Activated naive CD8-positive, alpha-beta T cell treated with anti-CD3 and anti-CD28 coated beads for 36 hours (primary cell): ENCODE measurements around the gene RABEP1. TPM values are rescaled to one million over a fixed set of nuclear protein-coding genes. Genes with fewer than 3 reads are reported as not detected.
"Not testable (repeated sequence)": the region's sequence is repeated elsewhere in the genome, so short reads cannot be mapped to it uniquely, and the experiment has no call there.

Experiments
- DNase-seq: peaks from one replicate; pipeline ENCODE4 v3.0.0; 2021
- H3K27ac Mint-ChIP-seq: one replicate; pipeline ENCODE4 v1.8.0; 2022; ENCODE audit warnings: mild to moderate bottlenecking, moderate library complexity, mixed read lengths
- H3K27me3 Mint-ChIP-seq: one replicate; pipeline ENCODE4 v1.8.0; 2022; ENCODE audit warnings: mild to moderate bottlenecking, mixed read lengths
- H3K36me3 Mint-ChIP-seq: one replicate; pipeline ENCODE4 v1.8.0; 2021; ENCODE audit warnings: mild to moderate bottlenecking, mixed read lengths
- H3K4me1 Mint-ChIP-seq: one replicate; pipeline ENCODE4 v1.8.0; 2021; ENCODE audit warnings: mixed read lengths
- H3K4me3 Mint-ChIP-seq: one replicate; pipeline ENCODE4 v1.8.0; 2022; ENCODE audit warnings: mild to moderate bottlenecking, moderate library complexity, mixed read lengths
- H3K9me3 Mint-ChIP-seq: one replicate; pipeline ENCODE4 v1.8.0; 2022; ENCODE audit warnings: mixed read lengths
- total RNA-seq, 2 experiments: library from RNA; stranded (reverse); gene quantifications; one replicate each; pipeline ENCODE4 v1.2.3, GENCODE V29; 2021

Gene RABEP1, protein sequence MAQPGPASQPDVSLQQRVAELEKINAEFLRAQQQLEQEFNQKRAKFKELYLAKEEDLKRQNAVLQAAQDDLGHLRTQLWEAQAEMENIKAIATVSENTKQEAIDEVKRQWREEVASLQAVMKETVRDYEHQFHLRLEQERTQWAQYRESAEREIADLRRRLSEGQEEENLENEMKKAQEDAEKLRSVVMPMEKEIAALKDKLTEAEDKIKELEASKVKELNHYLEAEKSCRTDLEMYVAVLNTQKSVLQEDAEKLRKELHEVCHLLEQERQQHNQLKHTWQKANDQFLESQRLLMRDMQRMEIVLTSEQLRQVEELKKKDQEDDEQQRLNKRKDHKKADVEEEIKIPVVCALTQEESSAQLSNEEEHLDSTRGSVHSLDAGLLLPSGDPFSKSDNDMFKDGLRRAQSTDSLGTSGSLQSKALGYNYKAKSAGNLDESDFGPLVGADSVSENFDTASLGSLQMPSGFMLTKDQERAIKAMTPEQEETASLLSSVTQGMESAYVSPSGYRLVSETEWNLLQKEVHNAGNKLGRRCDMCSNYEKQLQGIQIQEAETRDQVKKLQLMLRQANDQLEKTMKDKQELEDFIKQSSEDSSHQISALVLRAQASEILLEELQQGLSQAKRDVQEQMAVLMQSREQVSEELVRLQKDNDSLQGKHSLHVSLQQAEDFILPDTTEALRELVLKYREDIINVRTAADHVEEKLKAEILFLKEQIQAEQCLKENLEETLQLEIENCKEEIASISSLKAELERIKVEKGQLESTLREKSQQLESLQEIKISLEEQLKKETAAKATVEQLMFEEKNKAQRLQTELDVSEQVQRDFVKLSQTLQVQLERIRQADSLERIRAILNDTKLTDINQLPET
- 10 to 100 TPM; 58.4 to 61.1 TPM for total RNA-seq

GRCh38 chr17:5281814-5282641 is at the start of gene RABEP1:
TSS of gene RABEP1 (plus strand) at chr17:5282284. CDS start at chr17:5282487, 203 bp downstream.
- peak; percentile 96 for DNase-seq
- Mint-ChIP-seq H3K4me3 (peak within 1 kb of the TSS; percentile 91), H3K9me3 (no peaks in the 10 kb centered on the region), H3K27me3 (no peaks in the 10 kb centered on the region), H3K27ac (peak within 1 kb of the TSS; percentile 95), H3K36me3 (peaks cover 13% of the 10 kb centered on the region), H3K4me1 (peaks cover 29% of the 10 kb centered on the region)

DNA sequence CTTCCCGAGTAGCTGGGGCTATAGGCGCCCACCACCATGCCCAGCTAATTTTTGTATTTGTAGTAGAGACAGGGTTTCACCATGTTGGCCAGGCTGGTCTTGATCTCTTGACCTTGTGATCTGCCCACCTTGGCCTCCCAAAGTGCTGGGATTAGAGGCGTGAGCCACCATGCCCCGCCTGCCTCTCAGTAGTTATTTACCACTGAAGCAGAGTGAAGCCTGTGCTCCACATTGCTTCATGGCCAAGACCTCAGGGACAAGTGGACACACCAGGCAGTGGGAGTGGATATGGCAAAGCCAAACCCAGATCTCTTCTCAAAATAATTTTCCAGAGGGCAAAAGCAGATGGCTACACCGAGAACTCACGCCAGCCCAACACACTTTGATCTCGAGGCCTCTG is 48.6 kb upstream of the RABEP1 start:
- not testable (repeated sequence) for H3K4me3 Mint-ChIP-seq, H3K27me3 Mint-ChIP-seq, DNase-seq, H3K9me3 Mint-ChIP-seq
- Mint-ChIP-seq H3K4me1 (peaks cover 19% of the 10 kb centered on the region), H3K36me3 (peaks cover 11% of the 10 kb centered on the region), H3K27ac (peak overlapping the region; percentile 25)

GRCh38 chr17:5234645-5235576 is 47.2 kb upstream of the RABEP1 start, which contains the start of gene SCIMP:
TSS of gene SCIMP (minus strand) at chr17:5234860. CDS start at chr17:5234755, 105 bp downstream.
- Mint-ChIP-seq H3K27ac (peak within 1 kb of the TSS; percentile 25), H3K4me3 (no peak within 1 kb of the TSS), H3K4me1 (peaks cover 12% of the 10 kb centered on the region), H3K9me3 (peaks cover 4% of the 10 kb centered on the region), H3K36me3 (peaks cover 3% of the 10 kb centered on the region), H3K27me3 (no peaks in the 10 kb centered on the region)
- no peak for DNase-seq

DNA sequence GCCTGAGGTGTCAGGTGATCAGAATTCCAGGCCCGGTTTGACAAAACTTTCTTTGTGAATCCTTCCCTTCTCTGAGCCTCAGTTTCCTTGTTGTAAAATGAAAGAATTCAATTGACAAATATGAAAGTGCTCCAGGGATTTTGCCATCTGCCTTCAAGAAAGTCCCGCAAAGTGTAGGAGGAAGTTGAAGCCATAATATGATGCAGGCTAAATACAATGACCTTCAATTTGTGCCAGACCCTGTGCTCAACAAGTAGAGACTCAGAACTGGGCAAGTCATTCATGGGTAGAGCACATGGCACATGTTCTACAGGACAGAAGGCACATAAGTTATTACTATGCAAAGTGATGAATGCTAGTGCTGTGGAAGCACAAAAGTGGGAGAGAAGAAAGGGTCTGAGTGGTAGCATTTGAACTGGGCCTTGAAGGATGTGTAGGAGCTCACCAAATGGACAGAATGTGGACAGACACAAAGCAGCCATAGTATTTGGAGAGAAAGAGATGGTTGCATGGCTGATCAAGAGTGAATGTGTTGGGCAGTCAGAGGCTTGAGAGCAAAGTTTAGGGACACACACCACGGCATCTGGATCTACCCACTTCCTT is 45.0 kb upstream of the RABEP1 start:
- Mint-ChIP-seq H3K4me3 (no peak overlapping the region), H3K36me3 (no peaks in the 10 kb centered on the region), H3K27me3 (no peaks in the 10 kb centered on the region), H3K4me1 (peaks cover 15% of the 10 kb centered on the region), H3K9me3 (peaks cover 4% of the 10 kb centered on the region), H3K27ac (no peak overlapping the region)
- no peak for DNase-seq

DNA sequence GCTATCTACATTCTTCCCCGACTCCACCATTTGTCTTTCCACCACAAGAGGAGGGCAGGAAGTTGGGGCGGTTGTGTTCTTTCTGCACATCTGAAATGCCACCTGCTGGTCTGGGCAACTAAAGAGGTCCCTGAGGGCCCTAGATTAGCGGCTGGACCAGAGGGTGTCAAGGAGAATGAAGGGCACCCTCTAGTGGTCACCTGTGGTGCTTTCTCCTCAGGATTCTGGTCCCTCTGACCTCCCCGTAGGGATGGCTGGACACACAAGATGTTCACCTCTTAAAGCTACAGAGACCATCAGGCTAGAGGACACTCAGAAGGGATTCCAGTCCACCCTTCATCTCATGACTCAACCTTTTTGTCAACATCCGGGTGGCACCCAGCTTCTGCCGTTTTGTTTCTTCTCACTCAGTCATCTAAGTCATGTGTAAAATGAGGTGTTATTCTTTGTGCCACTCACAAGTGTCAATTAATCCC is 44.5 kb upstream of the RABEP1 start:
- Mint-ChIP-seq H3K4me1 (peaks cover 20% of the 10 kb centered on the region), H3K9me3 (peaks cover 4% of the 10 kb centered on the region), H3K27me3 (no peaks in the 10 kb centered on the region), H3K4me3 (no peak overlapping the region), H3K27ac (no peak overlapping the region), H3K36me3 (peaks cover 2% of the 10 kb centered on the region)
- DNase-seq: peak; percentile 45

DNA sequence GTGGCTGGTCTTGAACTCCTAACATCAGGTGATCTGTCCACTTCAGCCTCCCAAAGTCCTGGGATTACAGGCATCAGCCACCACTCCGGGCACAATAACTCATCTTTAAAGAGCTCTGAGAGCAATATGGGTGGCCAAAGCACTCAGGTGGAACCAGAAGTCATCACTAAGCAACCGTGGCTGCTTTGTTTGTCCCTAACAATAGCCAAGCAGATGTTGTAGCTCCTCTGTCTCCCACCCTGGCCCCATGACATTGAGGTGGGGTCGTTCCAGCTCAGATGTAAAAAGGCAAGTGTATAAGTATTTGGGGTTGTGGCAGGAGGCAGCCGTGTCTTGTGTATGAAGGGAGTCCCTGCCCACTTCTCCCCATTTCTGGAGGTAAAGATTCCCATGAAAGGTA is 43.8 kb upstream of the RABEP1 start:
- H3K4me3 Mint-ChIP-seq: no peak overlapping the region
- H3K27me3 Mint-ChIP-seq: no peaks in the 10 kb centered on the region
- no peak for DNase-seq
- H3K27ac Mint-ChIP-seq: no peak overlapping the region
- peaks cover 4% of the 10 kb centered on the region for H3K9me3 Mint-ChIP-seq
- H3K36me3 Mint-ChIP-seq: peaks cover 8% of the 10 kb centered on the region
- peaks cover 27% of the 10 kb centered on the region for H3K4me1 Mint-ChIP-seq

- not testable (repeated sequence) for DNase-seq, H3K27me3 Mint-ChIP-seq, H3K36me3 Mint-ChIP-seq, H3K4me3 Mint-ChIP-seq, H3K9me3 Mint-ChIP-seq, H3K27ac Mint-ChIP-seq
- peaks cover 30% of the 10 kb centered on the region for H3K4me1 Mint-ChIP-seq
Measured at GRCh38 chr17:5239769-5240168, 42.3 kb upstream of the RABEP1 start.

DNA sequence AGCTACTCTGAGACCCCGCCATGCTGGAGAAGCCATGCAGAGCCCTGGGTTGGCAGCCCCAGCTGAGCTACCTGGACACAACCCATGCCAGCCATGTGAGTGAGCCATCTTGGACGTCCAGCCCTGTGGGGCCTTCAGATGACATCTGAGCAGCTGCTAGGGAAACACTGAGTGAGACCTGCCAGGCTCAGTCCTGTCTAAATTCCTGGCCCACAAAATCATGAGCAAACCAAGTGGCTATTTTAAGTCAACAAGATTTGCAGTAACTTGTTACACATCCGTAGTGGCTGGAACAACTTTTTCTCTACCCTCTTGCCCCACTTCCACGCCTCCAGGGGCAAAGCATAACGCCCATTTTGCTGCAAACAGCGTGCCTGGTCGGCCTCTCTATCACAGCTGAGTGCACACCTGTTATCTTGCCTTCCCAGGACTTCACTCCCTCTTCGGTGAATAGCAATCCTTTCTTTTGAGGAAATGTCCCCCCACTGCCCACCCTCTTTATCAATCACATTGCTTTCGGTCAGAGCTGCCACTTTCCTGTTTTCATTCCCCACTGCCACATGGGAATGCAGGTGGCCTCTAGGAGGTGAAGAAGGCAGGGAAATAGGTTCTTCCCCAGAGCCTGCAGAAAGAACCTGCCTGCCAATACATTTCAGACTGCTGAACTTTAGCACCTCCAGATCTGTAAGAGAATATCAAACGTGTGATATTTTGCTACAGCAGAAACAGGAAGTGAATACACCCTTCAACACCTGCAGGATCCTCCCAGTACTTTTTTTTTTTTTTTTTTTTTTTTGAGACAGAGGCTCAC is 40.0 kb upstream of the RABEP1 start:
- H3K9me3 Mint-ChIP-seq: peaks cover 2% of the 10 kb centered on the region
- no peak for DNase-seq
- H3K4me1 Mint-ChIP-seq: peaks cover 28% of the 10 kb centered on the region
- no peaks in the 10 kb centered on the region for H3K27me3 Mint-ChIP-seq
- peak overlapping the region; percentile 89 for H3K27ac Mint-ChIP-seq
- H3K4me3 Mint-ChIP-seq: peak overlapping the region; percentile 43
- H3K36me3 Mint-ChIP-seq: peaks cover 8% of the 10 kb centered on the region

DNA sequence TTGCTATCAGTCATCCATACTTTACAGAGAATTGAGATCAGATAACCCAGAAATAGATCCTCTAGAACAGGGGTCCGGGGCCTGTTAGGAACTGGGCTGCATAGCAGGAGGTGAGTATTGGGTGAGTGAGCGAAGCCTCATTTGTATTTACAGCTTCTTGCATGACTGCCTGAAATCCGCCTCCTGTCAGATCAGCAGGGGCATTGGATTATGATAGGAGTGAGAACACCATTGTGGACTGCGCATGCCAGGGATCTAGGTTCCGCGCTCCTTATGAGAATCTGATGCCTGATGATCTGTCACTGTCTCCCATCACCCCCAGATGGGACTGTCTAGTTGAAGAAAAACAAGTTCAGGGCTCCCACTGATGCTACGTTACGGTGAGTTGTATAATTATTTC is 34.5 kb upstream of the RABEP1 start:
- H3K4me3 Mint-ChIP-seq: no peak overlapping the region
- H3K27ac Mint-ChIP-seq: no peak overlapping the region

DNA sequence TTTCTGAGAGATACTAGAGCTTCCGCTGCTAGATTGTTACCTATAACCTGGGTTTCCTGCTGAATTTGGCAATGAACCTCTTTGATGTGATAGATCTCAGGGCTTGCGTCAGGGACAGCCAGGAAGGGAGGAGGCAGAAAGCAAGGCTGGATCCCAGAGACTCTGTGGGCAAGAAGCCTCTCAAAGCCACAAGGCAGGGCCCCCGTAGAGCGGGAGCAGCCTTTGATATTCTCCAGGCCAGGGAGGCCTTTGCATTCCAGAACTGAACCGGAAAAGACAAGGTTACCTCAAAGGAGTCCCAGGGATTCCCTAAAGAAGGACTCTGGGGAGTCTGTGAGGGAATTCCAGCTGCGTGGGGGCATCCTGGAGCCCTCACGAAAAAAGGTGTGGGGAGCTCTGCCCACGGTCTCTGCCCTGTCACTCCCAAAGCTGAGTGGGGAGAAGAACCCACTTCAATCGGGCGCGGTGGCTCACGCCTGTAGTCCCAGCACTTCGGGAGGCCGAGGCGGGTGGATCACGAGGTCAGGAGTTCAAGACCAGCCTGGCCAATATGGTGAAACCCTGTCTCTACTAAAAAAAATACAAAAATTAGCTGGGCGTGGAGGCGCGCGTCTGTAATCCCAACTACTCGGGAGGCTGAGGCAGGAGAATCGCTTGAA is 33.1 kb upstream of the RABEP1 start:
- H3K4me3 Mint-ChIP-seq: no peak overlapping the region
- no peak for DNase-seq

More for the DNA sequence above, 34.5 kb upstream of the RABEP1 start:
- no peaks in the 10 kb centered on the region for H3K9me3 Mint-ChIP-seq
- DNase-seq: no peak
- no peaks in the 10 kb centered on the region for H3K27me3 Mint-ChIP-seq
- H3K36me3 Mint-ChIP-seq: peaks cover 5% of the 10 kb centered on the region
- peaks cover 12% of the 10 kb centered on the region for H3K4me1 Mint-ChIP-seq

DNA sequence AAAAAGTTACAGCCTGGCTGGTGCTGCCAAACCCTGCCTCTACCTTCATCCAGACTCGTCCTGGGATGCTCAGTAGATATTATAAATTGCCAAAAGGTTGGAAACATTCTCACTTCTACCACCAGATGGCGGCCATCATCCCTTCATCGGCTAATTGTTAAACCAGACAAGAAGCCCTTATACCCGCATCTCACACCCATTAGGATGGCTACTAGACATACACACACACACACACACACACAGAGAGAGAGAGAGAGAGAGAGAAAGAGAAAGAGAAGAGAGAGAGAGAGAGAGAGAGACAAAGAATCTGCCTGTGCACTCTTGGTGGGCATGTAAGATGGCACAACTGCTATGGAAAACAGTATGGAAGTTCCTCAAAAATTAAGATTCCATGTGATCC is 32.5 kb upstream of the RABEP1 start:
- no peaks in the 10 kb centered on the region for H3K27me3 Mint-ChIP-seq
- no peak overlapping the region for H3K4me3 Mint-ChIP-seq
- no peaks in the 10 kb centered on the region for H3K36me3 Mint-ChIP-seq
- no peak overlapping the region for H3K27ac Mint-ChIP-seq
- peak; percentile 50 for DNase-seq
- no peaks in the 10 kb centered on the region for H3K9me3 Mint-ChIP-seq
- peaks cover 7% of the 10 kb centered on the region for H3K4me1 Mint-ChIP-seq

More for the DNA sequence above, 33.1 kb upstream of the RABEP1 start:
- Mint-ChIP-seq H3K4me1 (peaks cover 5% of the 10 kb centered on the region), H3K9me3 (no peaks in the 10 kb centered on the region), H3K36me3 (no peaks in the 10 kb centered on the region), H3K27ac (no peak overlapping the region), H3K27me3 (no peaks in the 10 kb centered on the region)

DNA sequence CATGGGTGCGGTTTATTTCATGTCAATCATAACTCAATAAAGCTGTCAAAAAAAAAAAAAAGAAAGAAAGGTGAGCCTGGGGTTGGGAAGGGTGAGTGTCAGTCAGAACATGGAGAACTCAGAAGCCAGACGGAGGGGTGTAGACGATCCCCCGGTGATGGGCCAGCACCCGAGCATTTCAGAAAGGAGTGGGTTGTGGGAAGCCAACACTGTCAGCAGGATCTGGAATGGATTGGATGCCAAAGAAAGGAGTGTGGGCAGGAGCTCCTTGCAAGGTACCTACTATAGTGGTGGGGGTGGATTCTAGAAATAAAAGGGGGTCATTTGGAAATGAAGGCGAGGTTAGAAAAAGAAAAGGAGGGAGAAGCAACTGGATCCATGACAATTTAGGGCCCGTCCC is 27.7 kb upstream of the RABEP1 start:
- no peaks in the 10 kb centered on the region for H3K27me3 Mint-ChIP-seq
- H3K36me3 Mint-ChIP-seq: no peaks in the 10 kb centered on the region
- no peaks in the 10 kb centered on the region for H3K9me3 Mint-ChIP-seq
- peaks cover 14% of the 10 kb centered on the region for H3K4me1 Mint-ChIP-seq
- H3K27ac Mint-ChIP-seq: no peak overlapping the region
- no peak overlapping the region for H3K4me3 Mint-ChIP-seq
- no peak for DNase-seq
